ENCODE results near the gene GAB3. TPM values are rescaled to one million over a fixed set of nuclear protein-coding genes. Genes with fewer than 3 reads are reported as not detected.

The GAB3 gene
- total RNA-seq: 10 to 100 TPM; 10.5 to 12.0 TPM

GRCh38 chrX:154750301-154751202 lies at the start of gene GAB3:
GAB3 (minus strand) TSS chrX:154751077; CDS start chrX:154751025, 52 bp downstream.
- H3K36me3 Mint-ChIP-seq (ENCODE audit: low read depth): peaks cover 10% of the 10 kb centered on the region
- H3K4me1 Mint-ChIP-seq: peaks cover 32% of the 10 kb centered on the region
- POLR2A ChIA-PET: interaction anchor here (1.0 to 4.5 kb wide), 7 partner anchors 10 to 32 kb away, joined by 3 to 39 read pairs (median 10); partner anchors contain the start of gene DKC1
- H3K4me3 Mint-ChIP-seq: peak within 1 kb of the TSS; percentile 75
- H3K9me3 Mint-ChIP-seq: no peaks in the 10 kb centered on the region
- DNase-seq: peak; percentile 52
- CTCF ChIA-PET: interaction anchor here (1.4 to 5.1 kb wide), 9 partner anchors 11 to 92 kb away, joined by 3 to 71 read pairs (median 10); partner anchors contain the start of gene DKC1
- H3K27me3 Mint-ChIP-seq: peaks cover 8% of the 10 kb centered on the region
- H3K27ac Mint-ChIP-seq: no peak within 1 kb of the TSS

- CTCF ChIA-PET: interaction anchor here (0.6 to 2.2 kb wide), 2 partner anchors 37 to 43 kb away, joined by 3 to 7 read pairs; partner anchors contain the start of gene DKC1
- Mint-ChIP-seq H3K9me3 (no peaks in the 10 kb centered on the region), H3K4me3 (no peak overlapping the region), H3K27ac (peak overlapping the region; percentile 77), H3K27me3 (no peaks in the 10 kb centered on the region), H3K4me1 (peaks cover 58% of the 10 kb centered on the region), H3K36me3 (ENCODE audit: low read depth) (peaks cover 14% of the 10 kb centered on the region)
- POLR2A ChIA-PET: interaction anchor here (1.2 kb wide), 1 partner anchor 13 kb away, joined by 3 read pairs; no protein-coding TSS in a partner anchor
- DNase-seq: no peak
Measured at GRCh38 chrX:154799556-154800348, 48.9 kb upstream of the GAB3 start.

- no peaks in the 10 kb centered on the region for H3K9me3 Mint-ChIP-seq
- peaks cover 36% of the 10 kb centered on the region for H3K4me1 Mint-ChIP-seq
- H3K36me3 Mint-ChIP-seq (ENCODE audit: low read depth): peaks cover 14% of the 10 kb centered on the region
- H3K27ac Mint-ChIP-seq: no peak overlapping the region
- ChIA-PET CTCF (no interaction called here), POLR2A (no interaction called here)
- no peak overlapping the region for H3K4me3 Mint-ChIP-seq
- DNase-seq: no peak
- H3K27me3 Mint-ChIP-seq: no peaks in the 10 kb centered on the region
Measured at GRCh38 chrX:154797006-154797405, 46.1 kb upstream of the GAB3 start.

- DNase-seq: no peak
- Mint-ChIP-seq H3K4me3 (no peak overlapping the region), H3K9me3 (no peaks in the 10 kb centered on the region), H3K36me3 (ENCODE audit: low read depth) (peaks cover 16% of the 10 kb centered on the region), H3K4me1 (peaks cover 20% of the 10 kb centered on the region), H3K27me3 (no peaks in the 10 kb centered on the region), H3K27ac (no peak overlapping the region)
- ChIA-PET POLR2A (no interaction called here), CTCF (no interaction called here)
Measured at GRCh38 chrX:154795016-154795415, 44.1 kb upstream of the GAB3 start.

- Mint-ChIP-seq H3K27me3 (no peaks in the 10 kb centered on the region), H3K4me1 (peaks cover 4% of the 10 kb centered on the region), H3K9me3 (no peaks in the 10 kb centered on the region), H3K36me3 (ENCODE audit: low read depth) (peaks cover 16% of the 10 kb centered on the region), H3K4me3 (no peak overlapping the region), H3K27ac (no peak overlapping the region)
- POLR2A ChIA-PET: no interaction called here
- CTCF ChIA-PET: no interaction called here
- no peak for DNase-seq
Measured at GRCh38 chrX:154793084-154793795, 42.4 kb upstream of the GAB3 start.

GRCh38 chrX:154791939-154792338 lies 41.1 kb upstream of the GAB3 start:
- Mint-ChIP-seq H3K4me3 (no peak overlapping the region), H3K4me1 (no peaks in the 10 kb centered on the region), H3K9me3 (no peaks in the 10 kb centered on the region), H3K27ac (no peak overlapping the region), H3K36me3 (ENCODE audit: low read depth) (peaks cover 17% of the 10 kb centered on the region), H3K27me3 (no peaks in the 10 kb centered on the region)
- POLR2A ChIA-PET: no interaction called here
- CTCF ChIA-PET: no interaction called here
- DNase-seq: no peak

- ChIA-PET CTCF (no interaction called here), POLR2A (no interaction called here)
- no peaks in the 10 kb centered on the region for H3K4me1 Mint-ChIP-seq
- no peaks in the 10 kb centered on the region for H3K27me3 Mint-ChIP-seq
- H3K27ac Mint-ChIP-seq: no peak overlapping the region
- no peak for DNase-seq
- H3K9me3 Mint-ChIP-seq: no peaks in the 10 kb centered on the region
- H3K36me3 Mint-ChIP-seq (ENCODE audit: low read depth): peaks cover 14% of the 10 kb centered on the region
- no peak overlapping the region for H3K4me3 Mint-ChIP-seq
Measured at GRCh38 chrX:154791467-154791866, 40.6 kb upstream of the GAB3 start.

GRCh38 chrX:154785716-154786115 lies 34.8 kb upstream of the GAB3 start:
- H3K27ac Mint-ChIP-seq: no peak overlapping the region
- H3K4me3 Mint-ChIP-seq: no peak overlapping the region
- no peaks in the 10 kb centered on the region for H3K9me3 Mint-ChIP-seq
- DNase-seq: no peak
- H3K36me3 Mint-ChIP-seq (ENCODE audit: low read depth): peaks cover 32% of the 10 kb centered on the region
- H3K4me1 Mint-ChIP-seq: peaks cover 32% of the 10 kb centered on the region
- ChIA-PET POLR2A (no interaction called here), CTCF (no interaction called here)
- no peaks in the 10 kb centered on the region for H3K27me3 Mint-ChIP-seq

GRCh38 chrX:154784149-154784995 lies 33.5 kb upstream of the GAB3 start:
- Mint-ChIP-seq H3K36me3 (ENCODE audit: low read depth) (peaks cover 27% of the 10 kb centered on the region), H3K4me1 (peaks cover 32% of the 10 kb centered on the region), H3K4me3 (no peak overlapping the region), H3K27me3 (no peaks in the 10 kb centered on the region), H3K9me3 (no peaks in the 10 kb centered on the region), H3K27ac (no peak overlapping the region)
- ChIA-PET CTCF (no interaction called here), POLR2A (no interaction called here)
- DNase-seq: no peak

GRCh38 chrX:154780968-154781367 lies 30.1 kb upstream of the GAB3 start:
- Mint-ChIP-seq H3K27me3 (no peaks in the 10 kb centered on the region), H3K9me3 (no peaks in the 10 kb centered on the region), H3K27ac (no peak overlapping the region), H3K4me1 (peaks cover 31% of the 10 kb centered on the region), H3K4me3 (no peak overlapping the region), H3K36me3 (ENCODE audit: low read depth) (peaks cover 46% of the 10 kb centered on the region)
- DNase-seq: no peak
- POLR2A ChIA-PET: no interaction called here
- CTCF ChIA-PET: interaction anchor here (1.2 kb wide), 1 partner anchor 63 kb away, joined by 3 read pairs; no protein-coding TSS in a partner anchor

GRCh38 chrX:154779261-154779660 lies 28.4 kb upstream of the GAB3 start:
- Mint-ChIP-seq H3K4me3 (no peak overlapping the region), H3K27ac (no peak overlapping the region), H3K9me3 (no peaks in the 10 kb centered on the region), H3K36me3 (ENCODE audit: low read depth) (peaks cover 54% of the 10 kb centered on the region), H3K4me1 (peaks cover 33% of the 10 kb centered on the region), H3K27me3 (no peaks in the 10 kb centered on the region)
- POLR2A ChIA-PET: interaction anchor here (1.3 kb wide), 1 partner anchor 25 kb away, joined by 5 read pairs; no protein-coding TSS in a partner anchor
- CTCF ChIA-PET: no interaction called here
- no peak for DNase-seq

GRCh38 chrX:154776753-154777152 lies 25.9 kb upstream of the GAB3 start:
- Mint-ChIP-seq H3K27me3 (no peaks in the 10 kb centered on the region), H3K9me3 (no peaks in the 10 kb centered on the region), H3K4me3 (no peak overlapping the region), H3K36me3 (ENCODE audit: low read depth) (peaks cover 59% of the 10 kb centered on the region), H3K4me1 (peaks cover 21% of the 10 kb centered on the region), H3K27ac (no peak overlapping the region)
- CTCF ChIA-PET: no interaction called here
- POLR2A ChIA-PET: interaction anchor here (1.1 to 1.5 kb wide), 2 partner anchors 13 to 25 kb away, joined by 3 to 5 read pairs; no protein-coding TSS in a partner anchor
- DNase-seq: no peak

All from activated CD4-positive, alpha-beta memory T cell treated with anti-CD3 and anti-CD28 coated beads, Interleukin-2, amount 10 ng/mL, durations not matched to agents 7 days and 5 days (primary cell).